ENCODE measurements around the gene ARL15.

Gene ARL15

GRCh38 chr5:53929570-53929969, 380.8 kb downstream of the ARL15 start:
- DNase-seq (ENCODE audit: insufficient read length, low spot score) (no peak), FAIRE-seq (no peak)
- no peak for TF ChIP-seq POU2F2 (IDR thresholded peaks at IDR 0.05; ENCODE audit: low read depth, low read length)
- no peak for TF ChIP-seq POLR2A (IDR thresholded peaks at IDR 0.05; ENCODE audit: low read depth, low read length)
- no peak for TF ChIP-seq POLR2AphosphoS5 (IDR thresholded peaks at IDR 0.05; ENCODE audit: low read depth, low read length)
- no peak for TF ChIP-seq SPI1 (IDR thresholded peaks at IDR 0.05; ENCODE audit: low read depth, low read length)
- no peak for TF ChIP-seq PAX5 (IDR thresholded peaks at IDR 0.05; ENCODE audit: insufficient read depth, low read length, severe bottlenecking)
- no peak for TF ChIP-seq TAF1 (IDR thresholded peaks at IDR 0.05; ENCODE audit: low read depth, low read length)

- DNase-seq (ENCODE audit: insufficient read length, low spot score) (no peak), FAIRE-seq (no peak)
- no peak for TF ChIP-seq SPI1 (IDR thresholded peaks at IDR 0.05; ENCODE audit: low read depth, low read length)
- TF ChIP-seq PAX5 (IDR thresholded peaks at IDR 0.05; ENCODE audit: insufficient read depth, low read length, severe bottlenecking), result no peak
- no peak for TF ChIP-seq TAF1 (IDR thresholded peaks at IDR 0.05; ENCODE audit: low read depth, low read length)
- no peak for TF ChIP-seq POLR2A (IDR thresholded peaks at IDR 0.05; ENCODE audit: low read depth, low read length)
- no peak for TF ChIP-seq POU2F2 (IDR thresholded peaks at IDR 0.05; ENCODE audit: low read depth, low read length)
- no peak for TF ChIP-seq POLR2AphosphoS5 (IDR thresholded peaks at IDR 0.05; ENCODE audit: low read depth, low read length)
These were observed 381.2 kb downstream of the ARL15 start for GRCh38 chr5:53929152-53929551.

GRCh38 chr5:53928641-53929040, 381.7 kb downstream of the ARL15 start:
- DNase-seq (ENCODE audit: insufficient read length, low spot score) (no peak), FAIRE-seq (no peak)
- TF ChIP-seq POLR2A (IDR thresholded peaks at IDR 0.05; ENCODE audit: low read depth, low read length) (no peak), TAF1 (IDR thresholded peaks at IDR 0.05; ENCODE audit: low read depth, low read length) (no peak), POLR2AphosphoS5 (IDR thresholded peaks at IDR 0.05; ENCODE audit: low read depth, low read length) (no peak), PAX5 (IDR thresholded peaks at IDR 0.05; ENCODE audit: insufficient read depth, low read length, severe bottlenecking) (no peak), SPI1 (IDR thresholded peaks at IDR 0.05; ENCODE audit: low read depth, low read length) (no peak), POU2F2 (IDR thresholded peaks at IDR 0.05; ENCODE audit: low read depth, low read length) (no peak)

- FAIRE-seq, result no peak
- TF ChIP-seq PAX5 (IDR thresholded peaks at IDR 0.05; ENCODE audit: insufficient read depth, low read length, severe bottlenecking), result no peak
- TF ChIP-seq TAF1 (IDR thresholded peaks at IDR 0.05; ENCODE audit: low read depth, low read length), result no peak
- no peak for TF ChIP-seq POLR2A (IDR thresholded peaks at IDR 0.05; ENCODE audit: low read depth, low read length)
- no peak for TF ChIP-seq SPI1 (IDR thresholded peaks at IDR 0.05; ENCODE audit: low read depth, low read length)
- no peak for TF ChIP-seq POLR2AphosphoS5 (IDR thresholded peaks at IDR 0.05; ENCODE audit: low read depth, low read length)
- no peak for TF ChIP-seq POU2F2 (IDR thresholded peaks at IDR 0.05; ENCODE audit: low read depth, low read length)
- no peak for DNase-seq (ENCODE audit: insufficient read length, low spot score)
These were observed 382.6 kb downstream of the ARL15 start for GRCh38 chr5:53927668-53928247.

GRCh38 chr5:53926026-53926425, 384.3 kb downstream of the ARL15 start:
- FAIRE-seq, result no peak
- DNase-seq (ENCODE audit: insufficient read length, low spot score), result no peak
- TF ChIP-seq POLR2A (IDR thresholded peaks at IDR 0.05; ENCODE audit: low read depth, low read length) (no peak), PAX5 (IDR thresholded peaks at IDR 0.05; ENCODE audit: insufficient read depth, low read length, severe bottlenecking) (no peak), TAF1 (IDR thresholded peaks at IDR 0.05; ENCODE audit: low read depth, low read length) (no peak), SPI1 (IDR thresholded peaks at IDR 0.05; ENCODE audit: low read depth, low read length) (no peak), POU2F2 (IDR thresholded peaks at IDR 0.05; ENCODE audit: low read depth, low read length) (no peak), POLR2AphosphoS5 (IDR thresholded peaks at IDR 0.05; ENCODE audit: low read depth, low read length) (no peak)

GRCh38 chr5:53924392-53924791, 386.0 kb downstream of the ARL15 start:
- no peak for DNase-seq (ENCODE audit: insufficient read length, low spot score)
- FAIRE-seq, result no peak
- TF ChIP-seq PAX5 (IDR thresholded peaks at IDR 0.05; ENCODE audit: insufficient read depth, low read length, severe bottlenecking), result no peak
- no peak for TF ChIP-seq POU2F2 (IDR thresholded peaks at IDR 0.05; ENCODE audit: low read depth, low read length)
- TF ChIP-seq SPI1 (IDR thresholded peaks at IDR 0.05; ENCODE audit: low read depth, low read length), result no peak
- TF ChIP-seq POLR2A (IDR thresholded peaks at IDR 0.05; ENCODE audit: low read depth, low read length), result no peak
- no peak for TF ChIP-seq TAF1 (IDR thresholded peaks at IDR 0.05; ENCODE audit: low read depth, low read length)
- no peak for TF ChIP-seq POLR2AphosphoS5 (IDR thresholded peaks at IDR 0.05; ENCODE audit: low read depth, low read length)

- TF ChIP-seq POLR2AphosphoS5 (IDR thresholded peaks at IDR 0.05; ENCODE audit: low read depth, low read length) (no peak), SPI1 (IDR thresholded peaks at IDR 0.05; ENCODE audit: low read depth, low read length) (no peak), POLR2A (IDR thresholded peaks at IDR 0.05; ENCODE audit: low read depth, low read length) (no peak), PAX5 (IDR thresholded peaks at IDR 0.05; ENCODE audit: insufficient read depth, low read length, severe bottlenecking) (no peak), POU2F2 (IDR thresholded peaks at IDR 0.05; ENCODE audit: low read depth, low read length) (no peak), TAF1 (IDR thresholded peaks at IDR 0.05; ENCODE audit: low read depth, low read length) (no peak)
- DNase-seq (ENCODE audit: insufficient read length, low spot score) (no peak), FAIRE-seq (no peak)
These were observed 386.4 kb downstream of the ARL15 start for GRCh38 chr5:53923961-53924360.

GRCh38 chr5:53922508-53923498, 387.6 kb downstream of the ARL15 start:
- FAIRE-seq (no peak), DNase-seq (ENCODE audit: insufficient read length, low spot score) (no peak)

GRCh38 chr5:53917826-53918225, 392.5 kb downstream of the ARL15 start:
- TF ChIP-seq TAF1 (IDR thresholded peaks at IDR 0.05; ENCODE audit: low read depth, low read length) (no peak), PAX5 (IDR thresholded peaks at IDR 0.05; ENCODE audit: insufficient read depth, low read length, severe bottlenecking) (no peak), POU2F2 (IDR thresholded peaks at IDR 0.05; ENCODE audit: low read depth, low read length) (no peak), POLR2A (IDR thresholded peaks at IDR 0.05; ENCODE audit: low read depth, low read length) (no peak), SPI1 (IDR thresholded peaks at IDR 0.05; ENCODE audit: low read depth, low read length) (no peak), POLR2AphosphoS5 (IDR thresholded peaks at IDR 0.05; ENCODE audit: low read depth, low read length) (no peak)
- no peak for DNase-seq (ENCODE audit: insufficient read length, low spot score)
- FAIRE-seq, result no peak

More at GRCh38 chr5:53922508-53923498, 387.6 kb downstream of the ARL15 start:
- TF ChIP-seq POLR2A (IDR thresholded peaks at IDR 0.05; ENCODE audit: low read depth, low read length) (no peak), TAF1 (IDR thresholded peaks at IDR 0.05; ENCODE audit: low read depth, low read length) (no peak), SPI1 (IDR thresholded peaks at IDR 0.05; ENCODE audit: low read depth, low read length) (no peak), PAX5 (IDR thresholded peaks at IDR 0.05; ENCODE audit: insufficient read depth, low read length, severe bottlenecking) (no peak), POU2F2 (IDR thresholded peaks at IDR 0.05; ENCODE audit: low read depth, low read length) (no peak), POLR2AphosphoS5 (IDR thresholded peaks at IDR 0.05; ENCODE audit: low read depth, low read length) (no peak)

Data from GM12891 (cell line).